HEK293 (cell line): ENCODE measurements around the gene DCLK3.

Experiments used
- CTCF ChIP-seq: fragments of 450-650 bp; formaldehyde crosslinking; IDR thresholded peaks from 2 replicates; pipeline ENCODE4 v1.5.1; 2016; ENCODE audit warnings: missing biosample characterization, missing genetic modification characterization
- TCF7L2 ChIP-seq: IDR thresholded peaks from 2 replicates; pipeline ENCODE4 v1.6.1; 2011; ENCODE audit warnings: low read depth, mild to moderate bottlenecking, inconsistent platforms, low read length, moderate library complexity, borderline replicate concordance
- ZNF350 ChIP-seq: fragments of 450-650 bp; formaldehyde crosslinking; IDR thresholded peaks from 2 replicates; pipeline ENCODE4 v1.5.0; 2017; ENCODE audit warnings: missing biosample characterization, mild to moderate bottlenecking, missing genetic modification characterization
- ZNF529 ChIP-seq: fragments of 450-650 bp; formaldehyde crosslinking; IDR thresholded peaks from 2 replicates; pipeline ENCODE4 v1.5.1; 2017; ENCODE audit warnings: missing genetic modification characterization, missing biosample characterization; ENCODE audit not compliant: insufficient replicate concordance

DNA sequence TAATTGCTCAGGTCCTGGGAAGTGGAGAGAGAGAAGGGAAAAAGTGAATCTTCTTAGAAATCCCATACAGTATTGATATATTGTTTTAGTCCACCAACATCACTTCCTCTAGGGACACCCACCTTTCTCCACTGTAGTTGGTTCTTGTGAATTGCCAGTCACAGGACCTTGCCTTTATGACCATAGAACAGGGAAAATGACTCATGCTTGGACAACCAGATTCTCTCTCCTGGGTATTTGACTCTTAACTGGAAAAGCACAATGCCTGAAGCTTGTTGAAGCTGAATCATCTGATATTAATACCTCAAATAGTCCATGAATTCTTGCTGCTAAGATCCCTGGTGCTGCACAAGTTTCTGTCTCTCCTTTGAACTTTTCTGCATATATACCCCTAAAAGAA, 32.5 kb upstream of the DCLK3 start:
- TF ChIP-seq TCF7L2 = no peak
- no peak for TF ChIP-seq CTCF (tag by site-specific recombination)
- TF ChIP-seq ZNF529 (tag by site-specific recombination) = no peak
- no peak for TF ChIP-seq ZNF350 (tag by site-specific recombination)
